GM12874 (cell line): ENCODE measurements around the gene E4F1.

Source experiments
- TF ChIP-seq, protein P1 (sequence below): IDR thresholded peaks from 2 replicates; pipeline ENCODE4 v1.5.1; 2011; ENCODE audit warnings: low read depth, mild to moderate bottlenecking, control low read depth, low read length, moderate library complexity; ENCODE audit not compliant: insufficient read depth

Gene E4F1

DNA sequence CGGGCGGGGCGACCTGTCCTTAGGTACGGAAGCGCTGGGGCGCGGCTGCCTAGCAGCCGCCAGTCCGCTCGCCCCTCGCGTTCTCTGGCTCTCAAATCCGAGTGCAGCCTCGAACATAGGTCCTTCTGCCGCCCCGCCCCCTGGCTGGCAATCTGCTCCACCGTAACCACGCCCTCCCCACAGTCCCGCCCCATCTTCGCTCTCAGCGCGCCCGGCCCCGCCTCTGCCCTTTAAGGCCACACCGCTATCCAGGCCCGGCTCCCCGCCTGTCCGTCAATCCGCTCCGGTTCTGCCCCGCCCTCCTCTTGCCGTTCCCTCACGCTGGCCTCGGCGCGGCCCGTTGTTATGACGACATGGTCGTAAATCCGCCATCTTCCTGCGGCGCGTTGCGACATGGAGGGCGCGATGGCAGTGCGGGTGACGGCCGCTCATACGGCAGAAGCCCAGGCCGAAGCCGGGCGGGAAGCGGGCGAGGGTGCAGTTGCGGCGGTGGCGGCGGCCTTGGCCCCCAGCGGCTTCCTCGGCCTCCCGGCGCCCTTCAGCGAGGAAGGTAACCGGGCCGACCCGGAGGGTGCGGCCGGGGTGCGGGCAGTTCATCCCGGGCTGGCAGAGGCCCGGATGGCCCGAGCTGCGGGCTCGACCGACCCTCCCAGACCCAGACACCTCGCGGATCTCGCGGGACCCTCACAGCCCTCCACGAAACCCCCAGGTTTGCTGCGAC lies at the start of gene E4F1:
Gene E4F1 (plus strand): TSS at position 371 of the 721 bp plus-strand sequence. CDS start 23 bp downstream, at position 394.
- TF ChIP-seq, protein P1, sequence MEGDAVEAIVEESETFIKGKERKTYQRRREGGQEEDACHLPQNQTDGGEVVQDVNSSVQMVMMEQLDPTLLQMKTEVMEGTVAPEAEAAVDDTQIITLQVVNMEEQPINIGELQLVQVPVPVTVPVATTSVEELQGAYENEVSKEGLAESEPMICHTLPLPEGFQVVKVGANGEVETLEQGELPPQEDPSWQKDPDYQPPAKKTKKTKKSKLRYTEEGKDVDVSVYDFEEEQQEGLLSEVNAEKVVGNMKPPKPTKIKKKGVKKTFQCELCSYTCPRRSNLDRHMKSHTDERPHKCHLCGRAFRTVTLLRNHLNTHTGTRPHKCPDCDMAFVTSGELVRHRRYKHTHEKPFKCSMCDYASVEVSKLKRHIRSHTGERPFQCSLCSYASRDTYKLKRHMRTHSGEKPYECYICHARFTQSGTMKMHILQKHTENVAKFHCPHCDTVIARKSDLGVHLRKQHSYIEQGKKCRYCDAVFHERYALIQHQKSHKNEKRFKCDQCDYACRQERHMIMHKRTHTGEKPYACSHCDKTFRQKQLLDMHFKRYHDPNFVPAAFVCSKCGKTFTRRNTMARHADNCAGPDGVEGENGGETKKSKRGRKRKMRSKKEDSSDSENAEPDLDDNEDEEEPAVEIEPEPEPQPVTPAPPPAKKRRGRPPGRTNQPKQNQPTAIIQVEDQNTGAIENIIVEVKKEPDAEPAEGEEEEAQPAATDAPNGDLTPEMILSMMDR: no peak

DNA sequence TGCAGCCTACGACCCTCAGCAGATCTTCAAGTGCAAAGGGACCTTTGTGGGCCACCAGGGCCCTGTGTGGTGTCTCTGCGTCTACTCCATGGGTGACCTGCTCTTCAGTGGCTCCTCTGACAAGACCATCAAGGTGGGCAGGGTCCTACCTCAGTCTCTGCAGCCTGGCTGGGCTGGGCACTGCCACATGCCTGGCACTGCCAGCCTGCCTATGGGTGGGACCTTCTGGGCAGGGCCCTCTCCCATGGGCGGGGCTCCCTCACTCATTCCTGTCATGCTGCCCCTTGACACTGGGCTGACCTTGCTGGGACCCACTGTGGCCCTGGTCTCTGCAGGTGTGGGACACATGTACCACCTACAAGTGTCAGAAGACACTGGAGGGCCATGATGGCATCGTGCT lies 49.5 kb upstream of the E4F1 start:
- TF ChIP-seq, protein P1: no peak

DNA sequence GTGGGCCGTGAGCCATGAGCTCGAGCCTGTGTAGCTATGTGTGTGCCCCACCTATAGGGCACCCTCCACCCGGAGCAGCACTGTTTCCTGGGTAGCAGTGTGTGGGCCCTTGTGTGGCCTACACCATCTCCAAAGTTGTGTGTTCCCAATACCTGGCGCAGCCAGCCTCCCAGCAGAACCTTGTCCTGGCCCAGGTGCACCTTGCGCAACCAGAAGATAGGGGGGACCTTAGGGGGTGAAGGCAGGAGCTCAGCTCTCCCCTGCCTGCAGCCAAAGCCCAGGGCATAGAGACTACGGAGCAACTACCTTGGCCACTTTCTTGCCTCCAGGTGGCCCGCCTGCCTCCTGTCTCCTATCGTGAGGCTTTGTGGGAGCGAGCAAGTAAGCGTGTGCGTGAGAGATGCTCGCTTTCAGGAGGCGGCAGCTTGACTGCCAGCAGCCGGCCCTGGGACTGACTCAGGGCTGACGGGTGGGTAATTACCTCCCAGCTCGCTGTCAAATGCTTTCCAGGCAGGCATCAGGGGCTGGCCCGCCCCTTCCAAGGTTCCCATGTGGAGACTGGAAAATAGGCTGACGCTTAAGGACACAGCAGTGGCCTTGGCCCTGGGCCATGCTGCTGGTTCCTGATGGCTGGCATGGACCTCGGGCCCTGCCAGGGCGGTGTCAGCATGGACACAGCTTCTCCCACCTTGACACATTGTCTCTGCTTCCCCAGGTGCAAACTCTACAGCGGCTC lies 48.8 kb upstream of the E4F1 start:
- TF ChIP-seq, protein P1: no peak

- TF ChIP-seq, protein P1: no peak
Observed at GRCh38 chr16:2175454-2175853, 47.9 kb upstream of the E4F1 start.

- TF ChIP-seq, protein P1: no peak
Observed at GRCh38 chr16:2176047-2176446, 47.3 kb upstream of the E4F1 start.

- TF ChIP-seq, protein P1: no peak
Observed at GRCh38 chr16:2177101-2177500, 46.3 kb upstream of the E4F1 start.

GRCh38 chr16:2177561-2177960 lies 45.8 kb upstream of the E4F1 start:
- TF ChIP-seq, protein P1: no peak
